Activated CD4-positive, alpha-beta T cell treated with anti-CD3 and anti-CD28 coated beads, Interleukin-10, Interleukin-2, amounts not matched to agents 100 ng/mL and 50 ng/mL, durations not matched to agents 16 hours and 8 hours (primary cell): ENCODE data around the gene CPM.

ENCODE experiments used
- DNase-seq: peaks from one replicate; pipeline ENCODE4 v3.0.0-alpha.2; 2020

The CPM gene

DNA sequence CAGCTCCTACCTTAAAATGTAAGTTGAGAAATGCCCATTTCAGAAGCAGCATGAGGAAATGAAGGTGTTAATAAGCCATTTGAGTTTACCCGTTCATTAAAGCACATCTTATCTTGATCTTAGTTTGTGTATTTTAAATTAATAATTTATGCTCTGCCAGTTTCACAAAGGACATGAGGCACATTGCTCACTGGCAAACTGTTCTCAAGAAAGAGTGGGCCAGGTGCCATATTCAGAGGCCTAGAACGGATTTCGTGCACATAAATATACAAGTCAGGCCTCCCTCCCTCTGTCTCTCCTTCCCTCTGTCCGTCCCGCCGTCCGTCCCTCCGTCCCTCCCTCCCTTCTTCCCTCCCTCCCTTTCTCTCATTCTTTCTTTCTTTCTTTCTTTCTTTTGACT lies 29.5 kb downstream of the CPM start:
- no peak for DNase-seq

- DNase-seq = no peak
These were observed 31.4 kb downstream of the CPM start for GRCh38 chr12:68901551-68901950.

- no peak for DNase-seq
These were observed 31.8 kb downstream of the CPM start for GRCh38 chr12:68901145-68901544.

DNA sequence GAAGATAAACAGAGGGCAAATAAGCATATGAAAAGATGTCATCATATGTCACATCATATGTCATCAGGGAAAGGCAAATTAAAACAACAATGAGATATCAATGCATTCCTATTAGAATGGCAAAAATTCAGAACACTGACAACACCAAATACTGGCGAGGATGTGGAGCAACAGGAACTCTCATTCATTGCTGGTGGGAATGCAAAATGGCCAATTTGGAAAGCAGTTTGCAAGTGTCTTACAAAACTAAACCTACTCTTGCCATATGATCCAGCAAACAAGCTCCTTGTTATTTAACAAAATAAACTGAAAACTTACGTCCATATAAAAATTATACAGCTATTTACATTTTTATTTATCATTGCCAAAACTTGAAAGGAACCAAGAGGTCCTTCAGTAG lies 32.7 kb downstream of the CPM start:
- DNase-seq = no peak

GRCh38 chr12:68899251-68899771 lies 33.7 kb downstream of the CPM start:
- DNase-seq = no peak

GRCh38 chr12:68896881-68897540 lies 36.0 kb downstream of the CPM start:
- no peak for DNase-seq

DNA sequence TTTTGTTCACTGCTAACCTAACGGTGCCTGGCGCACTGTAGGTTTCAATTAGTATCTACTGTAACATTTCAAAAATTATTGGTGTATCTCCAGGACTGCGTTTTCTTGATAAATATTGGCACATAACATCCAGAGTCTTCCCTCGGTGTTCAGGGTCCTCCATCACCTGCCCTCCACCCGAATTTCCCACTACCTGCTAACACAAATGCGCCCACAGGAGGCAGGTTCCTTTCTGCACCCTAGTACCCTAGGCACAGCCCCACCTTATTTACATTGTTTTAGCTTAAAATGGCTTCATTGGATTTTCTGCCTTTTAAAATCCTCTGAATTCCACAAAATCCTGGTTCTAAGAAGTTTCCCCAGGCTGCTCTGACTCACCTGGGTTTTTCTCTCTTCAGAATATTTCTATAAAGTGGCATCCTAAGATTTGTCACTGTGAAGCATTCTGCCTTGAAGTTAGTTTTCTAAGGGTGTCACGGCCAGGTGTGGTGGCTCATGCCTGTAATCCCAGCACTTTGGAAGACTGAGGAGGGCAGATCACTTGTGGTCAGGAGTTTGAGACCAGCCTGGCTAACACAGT lies 38.6 kb downstream of the CPM start:
- no peak for DNase-seq

DNA sequence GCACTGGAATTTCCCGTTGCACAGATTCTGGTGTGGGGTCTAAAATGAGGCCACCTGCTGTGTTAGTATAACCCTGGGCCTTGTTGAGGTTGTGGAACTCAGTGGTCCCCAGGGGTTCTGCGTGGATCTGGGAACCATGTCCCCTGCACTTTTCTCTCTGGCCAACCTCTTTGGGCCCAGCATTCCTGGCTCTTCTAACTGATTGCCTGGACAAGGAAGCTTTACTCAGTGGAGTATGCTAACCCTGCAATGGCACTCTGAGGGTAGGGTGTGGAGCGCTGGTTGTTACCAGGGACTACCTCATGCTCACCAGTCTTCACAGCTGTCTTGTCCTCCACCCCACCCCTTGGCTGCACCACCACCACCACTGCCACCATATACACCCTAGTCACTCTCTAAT lies 39.2 kb downstream of the CPM start:
- no peak for DNase-seq

GRCh38 chr12:68893201-68893600 lies 39.8 kb downstream of the CPM start:
- DNase-seq = no peak

DNA sequence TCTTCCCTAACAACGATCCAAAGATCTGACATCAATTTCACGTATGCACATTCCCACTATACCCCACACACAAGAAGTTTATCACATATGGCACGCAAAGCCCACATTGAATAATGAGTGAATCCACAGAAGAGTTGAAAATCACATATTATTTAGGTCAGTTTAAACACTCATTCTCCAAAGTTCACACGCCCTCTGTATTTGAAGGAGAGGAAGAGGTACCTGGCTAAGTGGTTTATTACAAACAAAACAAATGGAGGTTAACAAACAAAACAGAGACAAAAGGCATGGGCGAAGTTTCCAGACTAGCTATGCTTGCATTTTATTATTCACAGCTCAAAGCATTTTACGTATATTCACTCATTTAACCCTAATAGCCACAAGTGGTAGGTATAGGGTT lies 41.8 kb downstream of the CPM start:
- no peak for DNase-seq

DNA sequence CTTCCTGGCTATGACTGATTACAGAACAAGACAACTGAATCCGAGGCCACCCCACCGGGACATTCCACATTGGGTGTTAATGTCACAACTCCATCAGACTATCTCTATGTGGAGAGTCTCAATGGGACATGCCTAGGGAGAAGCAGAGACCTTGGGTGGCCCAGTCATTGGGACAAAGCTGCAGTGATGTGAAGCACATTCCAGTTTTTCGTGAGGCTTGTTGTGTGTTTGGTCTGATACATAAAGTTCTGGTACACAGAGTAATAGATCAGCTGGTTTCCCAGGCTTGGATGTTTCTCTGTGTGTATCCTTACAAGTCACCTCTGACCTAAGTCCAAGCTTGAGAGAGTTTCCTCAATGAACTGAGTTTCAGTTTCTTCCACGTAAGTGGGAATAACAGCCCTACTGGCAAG lies 42.3 kb downstream of the CPM start:
- DNase-seq = no peak

DNA sequence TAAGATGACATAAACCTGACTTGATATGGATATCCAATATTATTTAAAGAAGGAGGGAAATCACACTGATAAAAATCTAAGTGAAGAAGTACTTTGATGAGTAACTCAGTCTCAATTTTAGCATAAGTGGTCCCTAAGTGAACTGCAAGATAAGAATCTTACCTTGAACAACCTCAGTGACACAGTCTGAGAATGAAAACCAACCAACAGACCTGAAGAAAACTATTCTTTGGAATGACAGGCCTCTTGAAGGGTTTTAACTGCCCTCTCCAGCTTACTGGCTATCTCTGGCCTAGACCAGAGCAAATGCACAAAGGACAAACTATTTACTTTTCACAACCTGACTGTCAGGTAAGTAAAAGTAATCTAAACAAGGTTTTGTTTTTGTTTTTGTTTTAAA lies 44.7 kb downstream of the CPM start:
- peak; percentile 72 for DNase-seq

GRCh38 chr12:68887641-68888040 lies 45.3 kb downstream of the CPM start:
- no peak for DNase-seq

DNA sequence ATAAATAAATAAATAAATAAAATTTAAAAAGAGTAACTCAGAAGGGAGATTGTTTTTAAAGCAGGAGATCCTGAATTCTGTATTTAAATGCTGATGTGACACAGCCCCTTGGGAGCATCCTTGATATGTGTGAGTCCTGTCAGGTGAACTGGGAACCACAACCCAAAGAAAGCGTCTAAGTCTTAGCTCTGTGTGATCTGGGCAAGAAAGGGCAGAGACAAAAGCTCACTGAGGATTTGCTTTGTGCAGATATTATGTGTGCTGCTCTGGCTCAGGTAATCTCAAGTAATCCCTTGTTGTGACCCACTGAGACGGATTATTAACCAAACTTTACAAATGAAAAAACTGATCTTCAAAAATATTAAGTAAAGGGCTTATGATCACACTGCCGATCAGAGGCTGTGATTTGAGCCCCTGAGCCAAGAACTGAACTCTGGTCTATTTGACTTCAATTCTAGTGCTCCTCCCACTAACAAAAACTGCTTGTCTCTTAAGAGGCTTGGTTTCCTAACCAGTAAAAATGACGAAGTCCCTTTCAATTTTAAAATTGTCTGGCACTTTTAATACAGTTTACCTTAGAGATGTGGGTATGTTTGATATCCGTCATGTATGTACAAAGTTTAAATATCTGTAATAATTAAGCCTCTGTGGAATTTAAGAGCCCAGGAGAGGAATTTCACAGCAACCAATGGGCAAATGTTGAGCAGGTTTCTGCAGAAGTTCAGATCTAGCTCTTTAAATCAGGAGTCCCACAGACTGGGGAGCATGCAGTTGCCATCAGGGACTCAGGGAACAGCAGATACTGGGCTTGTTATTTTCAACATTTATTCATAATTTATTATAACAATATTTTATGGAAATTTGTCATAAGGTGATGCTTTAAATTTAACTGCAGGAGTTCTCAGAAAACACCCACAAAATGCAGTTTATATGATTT lies 46.1 kb downstream of the CPM start:
- DNase-seq = no peak

DNA sequence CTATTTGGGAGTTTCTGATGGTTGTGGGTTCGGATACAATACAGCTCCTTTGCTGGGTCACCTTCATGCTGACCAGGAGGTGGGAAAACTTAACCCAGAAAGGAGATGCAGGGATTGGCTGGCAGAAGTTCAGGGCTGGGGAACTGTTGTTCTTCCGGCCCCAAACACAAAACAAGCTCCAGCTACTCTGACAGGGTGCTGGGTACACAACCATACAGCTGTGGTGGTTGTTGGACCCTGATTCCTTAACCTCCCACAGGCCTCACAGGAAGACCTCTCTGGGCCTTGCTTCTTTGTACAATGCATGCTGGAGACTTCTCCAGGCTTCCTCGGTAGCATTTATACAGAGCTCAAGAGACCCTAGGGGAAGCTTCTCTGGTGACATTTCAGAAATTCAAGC lies 47.6 kb downstream of the CPM start:
- DNase-seq = no peak

DNA sequence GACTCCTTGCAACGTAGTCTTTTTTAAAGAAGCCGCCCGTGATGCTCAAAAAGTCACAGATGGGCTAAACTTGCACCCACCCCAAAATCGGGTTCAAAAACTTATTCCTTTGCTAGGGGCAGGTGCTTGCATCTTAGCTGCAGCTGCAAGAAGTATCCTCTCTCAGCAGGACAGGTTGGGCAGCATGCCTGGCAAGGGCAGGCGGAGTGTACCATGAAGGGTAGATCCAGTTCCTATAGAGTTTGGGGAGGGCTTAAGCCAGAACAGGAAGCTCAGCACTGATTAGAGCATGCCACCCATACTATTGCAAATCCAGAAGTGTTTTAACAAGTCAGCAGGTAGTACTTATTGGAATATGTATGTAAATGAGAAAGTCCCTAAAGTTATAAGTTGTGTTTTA lies 48.7 kb downstream of the CPM start:
- no peak for DNase-seq

- no peak for DNase-seq
These were observed 49.8 kb downstream of the CPM start for GRCh38 chr12:68883151-68883550.

DNA sequence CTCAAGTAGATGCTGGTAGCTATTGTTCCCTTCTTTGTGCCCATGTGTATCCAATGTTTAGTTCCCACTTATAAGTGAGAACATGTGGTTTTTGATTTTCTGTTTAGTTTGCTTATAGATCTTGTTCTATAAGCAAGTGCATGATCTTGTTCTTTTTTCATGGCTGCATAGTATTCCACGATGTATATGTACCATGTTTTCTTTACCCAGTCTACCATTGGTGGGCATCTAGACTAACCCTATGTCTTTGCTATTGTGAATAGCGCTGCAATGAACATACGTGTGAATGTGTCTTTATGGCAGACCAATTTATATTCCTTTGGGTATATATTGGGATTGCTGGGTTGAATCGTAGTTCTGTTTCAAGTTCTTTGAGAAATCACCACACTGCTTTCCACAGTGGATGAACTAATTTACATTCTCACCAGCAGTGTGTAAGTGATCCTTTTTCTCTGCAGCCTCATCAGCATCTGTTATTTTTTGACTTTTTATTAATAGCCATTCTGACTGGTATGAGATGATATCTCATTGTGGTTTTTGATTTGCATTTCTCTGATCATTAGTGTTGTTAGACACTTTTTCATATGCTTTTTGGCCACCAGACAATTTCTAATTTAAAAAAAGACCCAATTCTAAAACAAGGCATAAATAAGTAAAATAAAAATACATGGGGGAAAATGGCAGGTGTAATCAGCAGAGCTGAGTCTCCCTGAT lies 50.6 kb downstream of the CPM start:
- no peak for DNase-seq

DNA sequence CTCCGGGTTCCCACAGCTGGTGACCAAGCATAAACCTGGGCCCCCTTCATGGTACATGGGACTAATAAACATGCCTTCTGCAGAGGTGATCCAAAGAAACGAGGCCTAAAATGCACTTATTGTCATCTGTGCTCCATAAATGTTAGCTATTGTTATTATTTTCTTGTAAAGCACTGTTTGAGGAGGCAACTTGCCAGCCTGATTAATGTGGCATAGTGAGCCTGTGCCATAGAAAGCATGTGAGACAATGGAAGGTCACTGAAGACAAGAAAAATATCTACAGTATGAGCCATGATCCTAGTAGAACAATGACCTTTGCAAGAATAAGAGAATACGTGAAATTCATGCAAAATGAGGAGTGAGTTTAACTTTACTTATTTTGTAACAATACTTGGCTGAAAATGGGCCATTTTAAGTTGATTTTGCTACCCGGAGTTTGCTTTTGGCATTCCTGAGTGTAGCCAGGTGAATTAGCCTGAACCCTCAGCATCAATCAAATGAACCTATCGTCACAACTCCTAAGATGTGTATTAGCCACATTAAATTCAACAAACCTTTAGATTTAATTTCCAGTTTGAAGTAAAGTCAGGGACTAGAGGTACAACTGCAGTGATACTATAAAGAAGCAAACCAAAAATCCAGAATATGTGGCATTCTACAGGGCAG lies 52.2 kb downstream of the CPM start:
- DNase-seq = no peak

GRCh38 chr12:68878846-68879245 lies 54.1 kb downstream of the CPM start:
- DNase-seq = no peak

DNA sequence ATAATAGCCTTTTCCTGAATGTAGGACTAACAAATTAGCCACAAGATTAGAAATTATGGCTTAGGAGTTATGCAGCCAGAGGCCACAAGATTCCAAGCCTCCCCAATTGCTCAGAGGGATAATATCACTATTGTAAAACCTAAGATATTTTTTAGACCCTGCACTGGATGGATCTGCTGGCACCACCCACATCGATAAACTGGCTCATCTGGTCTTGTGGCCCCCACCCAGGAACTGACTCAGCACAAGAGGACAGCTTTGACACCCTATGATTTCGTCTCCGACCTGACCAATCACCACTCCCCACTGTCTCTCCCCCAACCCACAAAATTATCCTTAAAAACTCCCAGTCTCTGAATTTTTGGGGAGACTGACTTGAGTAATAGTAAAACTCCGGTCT lies 54.7 kb downstream of the CPM start:
- DNase-seq = no peak

- DNase-seq = no peak
These were observed 55.4 kb downstream of the CPM start for GRCh38 chr12:68877583-68877982.

DNA sequence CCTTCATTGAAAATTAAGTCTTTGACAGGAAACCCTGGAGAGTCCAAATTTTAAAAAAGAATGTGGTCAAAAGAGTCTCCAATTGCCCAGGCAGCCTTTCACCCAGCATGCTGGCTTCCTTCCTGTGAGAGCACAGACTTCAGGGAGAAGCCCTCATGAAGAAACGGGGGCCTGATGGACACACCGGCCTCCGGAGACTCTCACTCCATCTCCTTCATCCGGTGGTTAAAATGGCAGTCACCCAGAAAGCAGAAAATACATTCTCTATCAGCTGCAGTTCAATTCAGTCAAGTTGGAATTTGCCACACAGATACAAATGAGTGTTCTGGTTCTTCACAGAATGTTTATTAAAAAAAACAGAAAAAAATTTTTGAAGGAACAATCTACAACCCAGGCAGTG lies 56.5 kb downstream of the CPM start:
- DNase-seq = no peak
